GM19043 (cell line): ENCODE results near the gene PODN.
A peak's percentile ranks its signal among the peaks of the same experiment; 100 is the strongest.

Experiments used
- ATAC-seq: cut with Tn5 transposase; IDR thresholded peaks from one replicate; pipeline ENCODE4 v1.9.1; 2021; ENCODE audit warnings: low read depth; ENCODE audit not compliant: unreplicated experiment

The PODN gene

GRCh38 chr1:53061859-53062707, at the start of gene PODN:
TSS of gene PODN (plus strand) at chr1:53062213. CDS start at chr1:53069856, 7,643 bp downstream.
- ATAC-seq: no peak

- peak; percentile 95 for ATAC-seq
These were observed 47.1 kb upstream of the PODN start for GRCh38 chr1:53014791-53015507.

- ATAC-seq: no peak
These were observed 46.5 kb upstream of the PODN start for GRCh38 chr1:53015508-53015860.

GRCh38 chr1:53016705-53017104, 45.3 kb upstream of the PODN start:
- ATAC-seq: no peak

- no peak for ATAC-seq
These were observed 41.4 kb upstream of the PODN start for GRCh38 chr1:53020588-53020987.

- ATAC-seq: no peak
These were observed 39.8 kb upstream of the PODN start for GRCh38 chr1:53022179-53022578.

GRCh38 chr1:53023546-53023945, 38.5 kb upstream of the PODN start:
- no peak for ATAC-seq

GRCh38 chr1:53024117-53024516, 37.9 kb upstream of the PODN start:
- ATAC-seq: no peak

- ATAC-seq: no peak
These were observed 36.8 kb upstream of the PODN start for GRCh38 chr1:53025034-53025768.

GRCh38 chr1:53025769-53026112, 36.3 kb upstream of the PODN start:
- no peak for ATAC-seq

GRCh38 chr1:53026254-53026653, 35.8 kb upstream of the PODN start:
- ATAC-seq: no peak

GRCh38 chr1:53031732-53032131, 30.3 kb upstream of the PODN start:
- ATAC-seq: no peak

GRCh38 chr1:53037159-53037558, 24.9 kb upstream of the PODN start:
- no peak for ATAC-seq

- ATAC-seq: no peak
These were observed 23.4 kb upstream of the PODN start for GRCh38 chr1:53038566-53038965.

- no peak for ATAC-seq
These were observed 18.7 kb upstream of the PODN start for GRCh38 chr1:53043271-53043670.

GRCh38 chr1:53044926-53045325, 17.1 kb upstream of the PODN start:
- no peak for ATAC-seq

- no peak for ATAC-seq
These were observed 15.1 kb upstream of the PODN start for GRCh38 chr1:53046930-53047329.

- no peak for ATAC-seq
These were observed 14.0 kb upstream of the PODN start for GRCh38 chr1:53047737-53048736.

- ATAC-seq: no peak
These were observed 12.9 kb upstream of the PODN start for GRCh38 chr1:53048960-53049573.

- no peak for ATAC-seq
These were observed 12.4 kb upstream of the PODN start for GRCh38 chr1:53049574-53049967.
